ENCODE measurements around the gene GMEB2.
"Not testable (repeated sequence)": the region's sequence is repeated elsewhere in the genome, so short reads cannot be mapped to it uniquely, and the experiment has no call there.

GMEB2 gene

DNA sequence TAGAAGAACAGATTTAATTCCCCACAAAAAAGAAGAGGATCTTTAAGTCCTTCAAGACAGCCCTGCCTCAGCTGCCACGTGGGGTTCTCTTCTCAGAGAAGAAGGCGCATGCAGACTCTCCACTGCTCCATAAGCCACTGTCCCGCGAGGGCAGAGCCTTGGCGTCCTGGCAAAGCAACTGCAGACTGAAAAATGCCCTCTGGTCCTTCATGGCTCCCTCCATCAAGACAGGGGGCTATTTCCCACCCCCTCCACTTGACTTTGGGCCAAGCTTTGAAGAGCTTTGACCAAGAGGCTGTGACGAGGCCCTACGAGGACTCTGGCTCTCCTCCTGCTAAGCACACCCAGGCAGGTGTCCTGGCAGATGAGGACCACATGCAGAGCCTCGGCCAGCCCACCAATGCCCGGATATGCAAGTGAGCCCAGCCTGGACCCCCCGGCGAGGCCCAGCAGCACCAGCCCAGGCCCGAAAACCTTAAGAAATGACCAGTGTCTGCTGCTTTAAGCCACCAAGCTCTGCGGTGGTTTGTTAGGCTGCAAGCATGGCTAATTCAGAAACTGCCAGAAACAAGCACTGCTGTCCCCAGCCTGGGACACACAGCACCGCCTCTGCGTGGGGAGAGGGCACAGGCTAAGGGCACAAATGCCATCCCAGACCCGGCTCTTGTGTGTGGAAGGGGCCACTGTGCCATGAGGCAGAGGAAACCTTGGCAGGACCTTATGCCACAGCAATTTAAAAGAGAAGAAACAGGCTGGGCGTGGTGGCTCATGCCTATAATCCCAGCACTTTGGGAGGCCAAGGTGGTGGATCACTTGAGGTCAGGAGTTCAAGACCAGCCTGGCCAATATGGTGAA, 16.1 kb downstream of the GMEB2 start:
- TF ChIP-seq, protein P1, sequence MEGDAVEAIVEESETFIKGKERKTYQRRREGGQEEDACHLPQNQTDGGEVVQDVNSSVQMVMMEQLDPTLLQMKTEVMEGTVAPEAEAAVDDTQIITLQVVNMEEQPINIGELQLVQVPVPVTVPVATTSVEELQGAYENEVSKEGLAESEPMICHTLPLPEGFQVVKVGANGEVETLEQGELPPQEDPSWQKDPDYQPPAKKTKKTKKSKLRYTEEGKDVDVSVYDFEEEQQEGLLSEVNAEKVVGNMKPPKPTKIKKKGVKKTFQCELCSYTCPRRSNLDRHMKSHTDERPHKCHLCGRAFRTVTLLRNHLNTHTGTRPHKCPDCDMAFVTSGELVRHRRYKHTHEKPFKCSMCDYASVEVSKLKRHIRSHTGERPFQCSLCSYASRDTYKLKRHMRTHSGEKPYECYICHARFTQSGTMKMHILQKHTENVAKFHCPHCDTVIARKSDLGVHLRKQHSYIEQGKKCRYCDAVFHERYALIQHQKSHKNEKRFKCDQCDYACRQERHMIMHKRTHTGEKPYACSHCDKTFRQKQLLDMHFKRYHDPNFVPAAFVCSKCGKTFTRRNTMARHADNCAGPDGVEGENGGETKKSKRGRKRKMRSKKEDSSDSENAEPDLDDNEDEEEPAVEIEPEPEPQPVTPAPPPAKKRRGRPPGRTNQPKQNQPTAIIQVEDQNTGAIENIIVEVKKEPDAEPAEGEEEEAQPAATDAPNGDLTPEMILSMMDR (IDR thresholded peaks at IDR 0.05; ENCODE audit: insufficient read depth, low read length, poor library complexity, severe bottlenecking), result no peak
- Histone ChIP-seq H3K4me3 (replicated peaks; ENCODE audit: low read depth, low read length) (no peak overlapping the region), H3K36me3 (ENCODE audit: control insufficient read depth, insufficient read depth, low read length) (peaks cover 2% of the 10 kb centered on the region), H3K27me3 (replicated peaks; ENCODE audit: control insufficient read depth, insufficient read depth, low read length) (no peaks in the 10 kb centered on the region)
- no peak for DNase-seq (ENCODE audit: extremely low read depth, insufficient read length)

DNA sequence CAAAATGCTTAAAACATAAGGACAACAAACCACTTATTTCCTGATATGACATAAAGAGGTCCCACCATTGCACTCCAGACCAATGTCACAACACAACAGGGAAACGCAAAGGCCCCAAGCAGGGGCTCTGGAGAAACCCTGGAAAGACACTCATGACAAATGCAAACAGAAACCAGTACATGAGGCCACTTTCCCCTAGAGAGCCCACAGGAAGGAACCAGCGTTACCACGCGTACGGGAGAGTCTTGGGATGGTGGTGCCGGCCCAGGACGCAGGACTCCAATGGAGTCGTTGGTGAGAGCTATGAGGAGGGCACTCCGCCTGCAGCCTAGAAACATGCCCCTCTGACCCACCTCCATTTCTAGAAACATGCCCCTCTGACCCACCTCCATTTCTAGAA, 20.2 kb downstream of the GMEB2 start:
- Histone ChIP-seq H3K4me3 (replicated peaks; ENCODE audit: low read depth, low read length) (no peak overlapping the region), H3K27me3 (replicated peaks; ENCODE audit: control insufficient read depth, insufficient read depth, low read length) (no peaks in the 10 kb centered on the region), H3K36me3 (ENCODE audit: control insufficient read depth, insufficient read depth, low read length) (peaks cover 10% of the 10 kb centered on the region)
- DNase-seq (ENCODE audit: extremely low read depth, insufficient read length), result no peak
- TF ChIP-seq, protein P1 (IDR thresholded peaks at IDR 0.05; ENCODE audit: insufficient read depth, low read length, poor library complexity, severe bottlenecking), result no peak

DNA sequence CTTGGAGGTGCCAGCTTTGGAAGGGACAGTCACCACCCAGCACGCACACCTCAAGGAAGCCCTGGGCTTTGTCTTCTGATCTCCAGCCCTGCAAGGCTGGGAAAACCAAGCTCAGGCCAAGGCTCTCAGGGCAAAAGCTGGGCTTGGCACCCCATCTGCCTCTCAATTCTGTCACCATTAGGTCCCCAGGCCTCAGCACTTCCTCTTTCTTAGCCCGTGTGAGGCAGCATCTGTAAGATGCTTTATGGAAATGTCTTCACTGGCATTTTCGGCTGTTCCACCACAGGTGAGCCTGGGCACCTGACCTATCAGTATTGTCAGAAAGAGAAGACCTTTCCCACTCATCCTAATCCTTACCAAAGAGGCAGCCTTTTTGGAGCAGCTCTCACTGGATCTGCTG, 24.6 kb downstream of the GMEB2 start:
- Histone ChIP-seq H3K4me3 (replicated peaks; ENCODE audit: low read depth, low read length) (no peak overlapping the region), H3K36me3 (ENCODE audit: control insufficient read depth, insufficient read depth, low read length) (peaks cover 18% of the 10 kb centered on the region), H3K27me3 (replicated peaks; ENCODE audit: control insufficient read depth, insufficient read depth, low read length) (no peaks in the 10 kb centered on the region)
- DNase-seq (ENCODE audit: extremely low read depth, insufficient read length), result no peak
- TF ChIP-seq, protein P1 (IDR thresholded peaks at IDR 0.05; ENCODE audit: insufficient read depth, low read length, poor library complexity, severe bottlenecking), result no peak

DNA sequence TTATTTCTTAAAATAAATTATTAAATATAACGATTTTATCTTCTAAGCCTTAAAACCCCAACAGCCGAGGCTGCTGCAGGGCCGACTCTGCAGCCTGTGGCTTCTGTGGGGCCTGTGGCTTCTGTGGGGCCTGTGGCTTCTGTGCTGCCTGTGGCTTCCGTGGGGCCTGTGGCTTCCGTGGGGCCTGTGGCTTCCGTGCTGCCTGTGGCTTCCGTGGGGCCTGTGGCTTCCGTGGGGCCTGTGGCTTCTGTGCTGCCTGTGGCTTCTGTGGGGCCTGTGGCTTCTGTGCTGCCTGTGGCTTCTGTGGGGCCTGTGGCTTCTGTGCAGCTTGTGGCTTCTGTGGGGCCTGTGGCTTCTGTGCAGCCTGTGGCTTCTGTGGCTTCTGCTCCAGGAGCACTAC, 25.2 kb downstream of the GMEB2 start:
- H3K36me3 ChIP-seq (ENCODE audit: control insufficient read depth, insufficient read depth, low read length), result peaks cover 18% of the 10 kb centered on the region
- DNase-seq (ENCODE audit: extremely low read depth, insufficient read length); H3K27me3 ChIP-seq (replicated peaks; ENCODE audit: control insufficient read depth, insufficient read depth, low read length); H3K4me3 ChIP-seq (replicated peaks; ENCODE audit: low read depth, low read length): not testable (repeated sequence)

DNA sequence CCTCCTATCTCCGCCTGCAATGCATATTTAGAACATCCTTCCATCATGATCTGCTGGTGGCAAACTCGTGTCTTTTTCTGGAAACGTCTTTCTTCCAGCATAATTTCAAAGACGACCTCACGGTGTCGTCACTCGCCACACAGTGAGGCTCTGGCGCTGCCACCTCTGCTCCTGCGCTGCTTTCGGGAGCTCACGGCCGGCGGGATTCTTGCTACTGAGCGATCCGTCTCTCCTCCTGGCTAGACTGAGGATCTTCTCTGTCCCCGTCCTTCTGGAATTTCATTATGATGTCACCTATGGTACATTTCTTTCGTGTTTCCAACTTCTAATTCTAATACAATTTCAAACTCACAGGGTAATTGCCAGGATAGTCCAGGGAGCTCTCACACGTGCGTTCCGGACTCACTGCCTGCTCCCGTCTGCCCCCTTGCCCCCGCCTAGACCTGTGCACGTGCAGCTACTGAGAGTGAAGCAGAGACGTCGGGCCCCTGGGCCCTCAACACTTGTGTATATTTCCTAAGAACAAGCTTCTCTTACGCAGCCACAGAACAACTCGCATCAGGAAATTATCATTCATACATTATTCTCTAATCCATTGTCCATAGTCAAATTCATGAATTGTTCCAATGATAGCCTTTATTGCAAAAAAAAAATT, 27.4 kb downstream of the GMEB2 start:
- Histone ChIP-seq H3K4me3 (replicated peaks; ENCODE audit: low read depth, low read length) (no peak overlapping the region), H3K36me3 (ENCODE audit: control insufficient read depth, insufficient read depth, low read length) (peaks cover 21% of the 10 kb centered on the region), H3K27me3 (replicated peaks; ENCODE audit: control insufficient read depth, insufficient read depth, low read length) (no peaks in the 10 kb centered on the region)
- DNase-seq (ENCODE audit: extremely low read depth, insufficient read length), result no peak
- TF ChIP-seq, protein P1 (IDR thresholded peaks at IDR 0.05; ENCODE audit: insufficient read depth, low read length, poor library complexity, severe bottlenecking), result no peak
